Type B pancreatic cell (in vitro differentiated cells): Measurements from ENCODE around the gene ALPP. TPM values are rescaled to one million over a fixed set of nuclear protein-coding genes. Genes with fewer than 3 reads are reported as not detected.

Experiments used
- DNase-seq: peaks from one replicate; pipeline ENCODE4 v3.0.0; 2021; ENCODE audit warnings: mixed read lengths; ENCODE audit not compliant: unreplicated experiment; ENCODE audit errors: extremely low spot score
- H3K27ac Mint-ChIP-seq: 2 replicates; pipeline ENCODE4 v1.8.0; 2021; ENCODE audit warnings: mild to moderate bottlenecking, mixed read lengths
- H3K27me3 Mint-ChIP-seq: 2 replicates; pipeline ENCODE4 v1.8.0; 2021; ENCODE audit warnings: mixed read lengths
- H3K36me3 Mint-ChIP-seq: 2 replicates; pipeline ENCODE4 v1.8.0; 2021; ENCODE audit warnings: mixed read lengths
- H3K4me1 Mint-ChIP-seq: one replicate; pipeline ENCODE4 v1.8.0; 2021; ENCODE audit warnings: mixed read lengths; ENCODE audit not compliant: unreplicated experiment
- H3K4me3 Mint-ChIP-seq: 2 replicates; pipeline ENCODE4 v1.8.0; 2021; ENCODE audit warnings: mild to moderate bottlenecking, mixed read lengths
- H3K9me3 Mint-ChIP-seq: 2 replicates; pipeline ENCODE4 v1.8.0; 2021; ENCODE audit warnings: mixed read lengths
- CTCF ChIP-seq: fragments of 200-600 bp; sonication (generic); conservative IDR thresholded peaks from 2 replicates; pipeline ENCODE4 v1.5.0; 2021; ENCODE audit warnings: antibody characterized with exemption, mild to moderate bottlenecking
- total RNA-seq: library from RNA; stranded (reverse); gene quantifications from 2 replicates; pipeline ENCODE4 v1.2.1, GENCODE V29; 2021; ENCODE audit warnings: low replicate concordance

ALPP gene
- total RNA-seq, 1 donor from 2014 or later, result 0.27 TPM

GRCh38 chr2:232351686-232352510, 26.7 kb upstream of the ALPP start:
- Mint-ChIP-seq H3K9me3 (peaks cover under 1% of the 10 kb centered on the region), H3K4me3 (no peak overlapping the region), H3K36me3 (no peaks in the 10 kb centered on the region), H3K27me3 (peaks cover 11% of the 10 kb centered on the region), H3K4me1 (no peaks in the 10 kb centered on the region), H3K27ac (no peak overlapping the region)
- TF ChIP-seq CTCF, result no peak
- DNase-seq, result no peak

DNA sequence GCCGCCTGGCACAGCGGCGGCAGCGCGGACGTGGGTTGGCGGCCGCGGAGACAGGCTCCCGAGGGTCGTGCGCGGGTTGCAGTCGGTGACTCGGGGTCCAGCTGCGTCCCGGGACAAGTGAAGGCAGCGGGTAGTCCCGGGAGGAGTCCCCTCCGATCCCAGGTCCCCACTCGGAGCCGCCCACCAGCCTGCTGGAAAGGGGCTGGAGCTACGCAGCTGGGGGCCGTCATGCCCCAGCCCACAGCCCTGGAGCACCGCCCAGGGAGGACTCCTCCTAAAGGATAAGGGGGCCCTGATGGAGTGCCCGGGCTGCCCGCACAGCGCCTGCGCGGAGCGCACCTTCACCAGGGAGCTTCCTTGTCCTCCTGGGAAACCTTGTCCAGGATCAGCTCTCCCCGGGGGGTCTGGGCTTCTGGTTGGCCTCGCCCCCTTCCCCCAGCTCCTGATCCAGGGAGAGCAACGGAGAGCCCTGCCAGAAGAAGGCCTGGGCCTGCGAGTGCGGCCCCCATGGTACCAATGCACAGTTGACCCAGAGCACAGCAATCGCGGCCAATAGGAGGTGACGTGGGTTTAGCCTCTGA, 25.9 kb upstream of the ALPP start:
- TF ChIP-seq CTCF, result no peak
- Mint-ChIP-seq H3K27ac (no peak overlapping the region), H3K4me3 (no peak overlapping the region), H3K36me3 (no peaks in the 10 kb centered on the region), H3K9me3 (no peaks in the 10 kb centered on the region), H3K27me3 (peaks cover 9% of the 10 kb centered on the region), H3K4me1 (no peaks in the 10 kb centered on the region)
- no peak for DNase-seq

GRCh38 chr2:232353096-232353495, 25.5 kb upstream of the ALPP start:
- TF ChIP-seq CTCF, result no peak
- no peak overlapping the region for H3K4me3 Mint-ChIP-seq
- no peak overlapping the region for H3K27ac Mint-ChIP-seq

DNA sequence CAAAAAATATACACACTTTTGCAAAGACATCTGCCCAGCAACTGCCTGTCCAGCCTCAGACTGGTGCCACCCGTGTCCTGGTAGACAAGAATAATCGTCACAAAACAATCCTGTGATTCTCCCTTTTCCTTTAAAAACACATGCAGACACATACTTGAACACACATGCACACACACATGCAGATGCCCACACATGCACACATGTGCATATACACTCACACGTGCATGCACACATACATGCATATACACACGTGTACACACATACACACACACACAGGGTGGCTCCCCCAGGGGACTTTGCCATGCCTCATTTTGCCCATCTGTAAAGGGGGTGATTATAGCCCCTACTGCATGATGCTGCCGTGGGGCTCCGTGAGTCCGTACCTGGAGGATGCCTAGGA, 24.9 kb upstream of the ALPP start:
- no peaks in the 10 kb centered on the region for H3K36me3 Mint-ChIP-seq
- H3K4me1 Mint-ChIP-seq, result no peaks in the 10 kb centered on the region
- H3K9me3 Mint-ChIP-seq, result no peaks in the 10 kb centered on the region
- TF ChIP-seq CTCF, result no peak
- H3K27me3 Mint-ChIP-seq, result peaks cover 4% of the 10 kb centered on the region
- H3K27ac Mint-ChIP-seq, result no peak overlapping the region
- H3K4me3 Mint-ChIP-seq, result no peak overlapping the region
- DNase-seq, result no peak

More at GRCh38 chr2:232353096-232353495, 25.5 kb upstream of the ALPP start:
- H3K9me3 Mint-ChIP-seq, result no peaks in the 10 kb centered on the region
- no peak for DNase-seq
- H3K4me1 Mint-ChIP-seq, result no peaks in the 10 kb centered on the region
- no peaks in the 10 kb centered on the region for H3K36me3 Mint-ChIP-seq
- peaks cover 7% of the 10 kb centered on the region for H3K27me3 Mint-ChIP-seq

DNA sequence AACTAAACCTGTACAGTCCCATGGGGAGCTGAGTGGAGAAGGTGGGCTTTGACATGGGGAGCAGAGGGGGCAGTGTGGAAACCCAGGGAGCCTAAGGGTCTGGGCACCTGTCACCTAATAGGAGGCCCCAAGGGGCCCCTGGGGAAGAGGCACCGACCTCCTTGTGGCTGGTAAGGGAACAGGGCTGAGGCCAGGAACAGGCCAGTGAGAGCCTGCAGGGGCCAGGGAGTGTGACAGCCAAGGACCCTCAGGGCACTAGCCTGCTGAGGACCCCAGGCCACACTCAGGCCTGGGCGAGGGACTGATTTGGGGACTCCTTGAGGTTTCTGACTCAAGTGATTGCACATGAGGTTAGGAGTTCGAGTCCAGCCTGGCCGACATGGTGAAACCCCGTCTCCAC, 24.5 kb upstream of the ALPP start:
- no peak for DNase-seq
- Mint-ChIP-seq H3K27ac (no peak overlapping the region), H3K36me3 (no peaks in the 10 kb centered on the region), H3K27me3 (peaks cover 4% of the 10 kb centered on the region), H3K4me3 (no peak overlapping the region), H3K4me1 (no peaks in the 10 kb centered on the region), H3K9me3 (no peaks in the 10 kb centered on the region)
- no peak for TF ChIP-seq CTCF
